IMR-90 (cell line): ENCODE results near the gene SLC30A2. TPM values are rescaled to one million over a fixed set of nuclear protein-coding genes. Genes with fewer than 3 reads are reported as not detected.

ENCODE experiments used
- ATAC-seq: fragments of 200-7000 bp; cut with Tn5 transposase; 2 replicates; pipeline ENCODE4 v1.9.1; 2020; ENCODE audit warnings: low read depth, mild to moderate bottlenecking, moderate library complexity
- BruUV-seq: library from RNA; stranded (reverse); fragments of 400-500 nt; replicated peaks from 2 replicates; lab custom pipeline; 2021; lab: Mats Ljungman, UMichigan
- CTCF ChIA-PET: fragments of 300-600 bp; formaldehyde crosslinking; extraction: SDS; loops from one replicate; lab custom pipeline; 2021; ENCODE audit warnings: antibody characterized with exemption; lab: Yijun Ruan, JAX
- POLR2A ChIA-PET: fragments of 300-600 bp; sonication (Branson Sonifier 250); formaldehyde crosslinking; loops from one replicate; lab custom pipeline; 2022; ENCODE audit warnings: antibody characterized with exemption; ENCODE audit not compliant: unreplicated experiment; lab: Charles Lee
- DNase-seq: peaks from one replicate; pipeline ENCODE4 v3.0.0; 2013
- H2AFZ ChIP-seq: replicated peaks from 2 replicates; pipeline ENCODE3; 2013; ENCODE audit warnings: low read length, mild to moderate bottlenecking; ENCODE audit not compliant: poor library complexity
- H2AK5ac ChIP-seq: 2 replicates; pipeline ENCODE4 v1.6.1; 2013; ENCODE audit warnings: low read depth, low read length, inconsistent platforms
- H2AK9ac ChIP-seq: replicated peaks from 2 replicates; pipeline ENCODE3; 2013; ENCODE audit warnings: mild to moderate bottlenecking, low read depth, low read length, moderate library complexity; ENCODE audit not compliant: poor library complexity
- H2BK120ac ChIP-seq: 2 replicates; pipeline ENCODE4 v1.6.1; 2013; ENCODE audit warnings: low read depth, low read length, inconsistent platforms
- H2BK15ac ChIP-seq: 3 replicates; pipeline ENCODE4 v1.6.1; 2013; ENCODE audit warnings: low read depth, low read length, inconsistent platforms
- H2BK20ac ChIP-seq: 2 replicates; pipeline ENCODE4 v1.6.1; 2013; ENCODE audit warnings: low read depth, mild to moderate bottlenecking, inconsistent platforms, low read length, moderate library complexity
- H2BK5ac ChIP-seq: 2 replicates; pipeline ENCODE4 v1.6.1; 2013; ENCODE audit warnings: mild to moderate bottlenecking, low read depth, low read length, inconsistent platforms; ENCODE audit not compliant: poor library complexity, severe bottlenecking
- H3K14ac ChIP-seq: replicated peaks from 2 replicates; pipeline ENCODE4 v1.6.1; 2013; ENCODE audit warnings: low read depth, low read length, inconsistent platforms
- H3K18ac ChIP-seq: 2 replicates; pipeline ENCODE4 v1.6.1; 2013; ENCODE audit warnings: low read depth, low read length, control low read depth
- H3K23ac ChIP-seq: 2 replicates; pipeline ENCODE4 v1.6.1; 2013; ENCODE audit warnings: low read depth, low read length, inconsistent platforms
- H3K27ac ChIP-seq: 2 replicates; pipeline ENCODE4 v1.5.1; 2013; ENCODE audit warnings: mild to moderate bottlenecking, control low read depth, low read length; ENCODE audit not compliant: insufficient read depth
- H3K27me3 ChIP-seq: 2 replicates; pipeline ENCODE4 v1.6.1; 2013; ENCODE audit warnings: low read length; ENCODE audit not compliant: control insufficient read depth, insufficient read depth
- H3K36me3 ChIP-seq: 2 replicates; pipeline ENCODE4 v1.6.1; 2013; ENCODE audit warnings: low read length, mixed read lengths; ENCODE audit not compliant: control insufficient read depth, insufficient read depth
- H3K4ac ChIP-seq: 2 replicates; pipeline ENCODE4 v1.6.1; 2013; ENCODE audit warnings: low read depth, low read length, inconsistent platforms
- H3K4me1 ChIP-seq: 2 replicates; pipeline ENCODE4 v1.6.1; 2013; ENCODE audit warnings: low read length, mixed read lengths; ENCODE audit not compliant: control insufficient read depth, insufficient read depth
- H3K4me2 ChIP-seq: 2 replicates; pipeline ENCODE4 v1.6.1; 2013; ENCODE audit warnings: low read depth, mild to moderate bottlenecking, control low read depth, low read length, moderate library complexity
- H3K4me3 ChIP-seq: 2 replicates; pipeline ENCODE4 v1.5.1; 2013; ENCODE audit warnings: low read depth, mild to moderate bottlenecking, control low read depth, low read length, moderate library complexity; ENCODE audit not compliant: insufficient read depth
- H3K56ac ChIP-seq: 2 replicates; pipeline ENCODE4 v1.6.1; 2013; ENCODE audit warnings: low read length, inconsistent platforms; ENCODE audit not compliant: insufficient read depth; ENCODE audit errors: extremely low read depth
- H3K79me1 ChIP-seq, 2 experiments: 2 replicates each; pipeline ENCODE4 v1.6.1; 2013; ENCODE audit warnings: low read length in 2 of 2, inconsistent platforms in 1 of 2, low read depth in 1 of 2
- H3K9ac ChIP-seq: 2 replicates; pipeline ENCODE4 v1.6.1; 2013; ENCODE audit warnings: low read depth, low read length, control low read depth
- H3K9me1 ChIP-seq: 2 replicates; pipeline ENCODE4 v1.6.1; 2013; ENCODE audit warnings: low read length, inconsistent platforms; ENCODE audit not compliant: insufficient read depth
- H3K9me3 ChIP-seq: 2 replicates; pipeline ENCODE4 v1.6.1; 2013; ENCODE audit warnings: low read length; ENCODE audit not compliant: control insufficient read depth, insufficient read depth
- H4K20me1 ChIP-seq: 2 replicates; pipeline ENCODE4 v1.6.1; 2013; ENCODE audit warnings: low read length, inconsistent platforms; ENCODE audit not compliant: insufficient read depth
- H4K5ac ChIP-seq: 2 replicates; pipeline ENCODE4 v1.6.1; 2013; ENCODE audit warnings: mild to moderate bottlenecking, low read depth, low read length, control low read depth
- H4K8ac ChIP-seq, 2 experiments: 2 replicates each; pipeline ENCODE4 v1.6.1; 2013; ENCODE audit warnings: low read depth in 2 of 2, low read length in 2 of 2, control low read depth in 1 of 2, inconsistent platforms in 1 of 2
- H4K91ac ChIP-seq: 2 replicates; pipeline ENCODE4 v1.6.1; 2013; ENCODE audit warnings: low read depth, low read length, inconsistent platforms; ENCODE audit not compliant: insufficient read depth
- BHLHE40 ChIP-seq: fragments of 150-350 bp; IDR thresholded peaks from 2 replicates; pipeline ENCODE4 v1.6.1; 2016; ENCODE audit warnings: mild to moderate bottlenecking, low read depth, low read length
- CEBPB ChIP-seq: IDR thresholded peaks from 2 replicates; pipeline ENCODE4 v1.6.1; 2012; ENCODE audit warnings: low read depth, low read length, improper control_type of control experiment
- ELK1 ChIP-seq: fragments of 150-350 bp; IDR thresholded peaks from 2 replicates; pipeline ENCODE4 v1.6.1; 2016; ENCODE audit warnings: low read depth, mild to moderate bottlenecking, low read length, moderate library complexity, borderline replicate concordance
- FOS ChIP-seq: fragments of 150-350 bp; IDR thresholded peaks from 2 replicates; pipeline ENCODE4 v1.6.1; 2016; ENCODE audit warnings: low read depth, low read length
- MAZ ChIP-seq: IDR thresholded peaks from 2 replicates; pipeline ENCODE4 v1.6.1; 2012; ENCODE audit warnings: low read depth, mild to moderate bottlenecking, low read length, improper control_type of control experiment, moderate library complexity, borderline replicate concordance
- RAD21 ChIP-seq: IDR thresholded peaks from 2 replicates; pipeline ENCODE4 v1.6.1; 2012; ENCODE audit warnings: low read length, improper control_type of control experiment
- RCOR1 ChIP-seq: IDR thresholded peaks from 2 replicates; pipeline ENCODE4 v1.6.1; 2012; ENCODE audit warnings: mild to moderate bottlenecking, low read length, improper control_type of control experiment; ENCODE audit not compliant: insufficient replicate concordance
- RFX5 ChIP-seq: IDR thresholded peaks from 2 replicates; pipeline ENCODE4 v1.8.0; 2012; ENCODE audit warnings: low read depth, mild to moderate bottlenecking, low read length, moderate library complexity
- WGBS, 2 experiments: methylation state at CpG; one replicate each; pipeline versions ENCODE4 v1.1.5 to v1.1.7; 2013; ENCODE audit warnings: missing lambda C conversion rate in 2 of 2; ENCODE audit not compliant: insufficient read length in 1 of 2; ENCODE audit errors: extremely low coverage in 2 of 2; 5-methylcytosine and 5-hydroxymethylcytosine counted together
- dilution Hi-C: fragments of 300-500 bp; cut with HindIII; formaldehyde crosslinking; loops from one replicate; pipeline ENCODE4 v1.14.3; 2018; ENCODE audit warnings: low sequenced_read_pairs; ENCODE audit not compliant: unreplicated experiment
- in situ Hi-C: fragments of 300-500 bp; cut with MboI; formaldehyde crosslinking; loops from 3 replicates; pipeline ENCODE4 v1.14.3; 2019; ENCODE audit warnings: low sequenced_read_pairs, inconsistent platforms, mixed read lengths
- intact Hi-C: fragments of 100-400 bp; cut with micrococcal nuclease; formaldehyde crosslinking; loops from 2 replicates; pipeline ENCODE4 v1.10.0; 2022
- polyA plus RNA-seq, 3 experiments: library from polyadenylated mRNA; depleted of rRNA; stranded (reverse); fragments of >200 nt; gene quantifications; 2 replicates each; pipeline ENCODE4 v1.2.3, GENCODE V29; 2012; ENCODE audit warnings: low replicate concordance in 1 of 3
- total RNA-seq: library from RNA; depleted of rRNA; stranded (reverse); fragments of >200 nt; gene quantifications from 2 replicates; pipeline ENCODE4 v1.2.3, GENCODE V29; 2012

The SLC30A2 gene
- total and polyA plus RNA-seq, 2 of the 4 experiments (the other 2 are of a cell fraction): not detected

DNA sequence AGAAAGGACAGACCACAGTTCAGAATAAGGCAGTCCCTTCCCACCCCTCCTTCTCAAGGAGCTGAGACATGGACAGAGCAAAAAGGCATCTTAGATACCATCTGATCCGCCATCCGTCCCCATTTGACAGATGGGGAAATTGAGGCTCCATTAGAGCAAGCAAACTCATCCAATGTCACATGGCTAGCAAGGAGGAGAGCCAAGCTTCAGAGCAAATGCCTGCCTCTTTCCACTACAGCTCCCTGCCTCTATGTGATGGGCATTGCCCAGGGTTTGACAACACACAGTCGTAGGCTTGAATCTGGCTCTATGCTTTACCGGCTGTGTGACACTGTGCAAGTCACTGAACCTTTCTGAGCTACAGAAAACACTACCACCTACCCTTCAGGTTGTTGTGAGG lies 3.9 kb downstream of the SLC30A2 start:
- Histone ChIP-seq H2AK5ac (no peak overlapping the region), H4K8ac (no peak overlapping the region), H3K4me2 (no peak overlapping the region), H3K14ac (no peak overlapping the region), H3K23ac (no peak overlapping the region), H3K9ac (no peak overlapping the region), H3K79me1 (no peaks in the 10 kb centered on the region), H3K36me3 (no peaks in the 10 kb centered on the region), H2BK5ac (no peak overlapping the region), H4K5ac (no peak overlapping the region), H2AK9ac (no peak overlapping the region), H4K20me1 (no peaks in the 10 kb centered on the region), H3K56ac (no peak overlapping the region), H3K27me3 (peaks cover 69% of the 10 kb centered on the region), H3K4ac (no peak overlapping the region), H3K27ac (no peak overlapping the region), H2BK15ac (no peak overlapping the region), H4K91ac (no peak overlapping the region), H2BK20ac (no peak overlapping the region), H2AFZ (no peak overlapping the region), H2BK120ac (no peak overlapping the region), H3K9me3 (no peaks in the 10 kb centered on the region), H3K18ac (no peak overlapping the region), H3K4me3 (no peak overlapping the region), H3K4me1 (no peaks in the 10 kb centered on the region), H3K9me1 (no peaks in the 10 kb centered on the region)
- no peak for ATAC-seq
- POLR2A ChIA-PET: no interaction called here
- no TSS peak for BruUV-seq
- dilution Hi-C loops: no loop called here
- in situ Hi-C loops: loop anchor here (5.0 kb wide), 2 partner anchors 55 to 105 kb away; no protein-coding TSS in a partner anchor
- intact Hi-C loops: no loop called here
- no peak for TF ChIP-seq MAZ
- no peak for TF ChIP-seq RCOR1
- TF ChIP-seq BHLHE40: no peak
- no peak for TF ChIP-seq CEBPB
- TF ChIP-seq ELK1: no peak
- no peak for TF ChIP-seq FOS
- TF ChIP-seq RFX5: no peak
- no peak for TF ChIP-seq RAD21
- 40% methylated on average over 1 of the region's 4 CpGs; no CpG with 5 or more reads in 1 of the 2 experiments for WGBS, 2 experiments
- DNase-seq: no peak
- CTCF ChIA-PET: no interaction called here
